RWPE2 (cell line): ENCODE data around the gene PI16.

ENCODE experiments used
- ATAC-seq: fragments of 200-7000 bp; cut with Tn5 transposase; 3 replicates; pipeline ENCODE4 v1.9.1; 2021; ENCODE audit warnings: low read depth
- DNase-seq: peaks from one replicate; pipeline ENCODE4 v3.0.0-alpha.2; 2020; ENCODE audit warnings: low spot score
- H3K27ac ChIP-seq: fragments of 450-650 bp; 2 replicates; pipeline ENCODE4 v1.5.1; 2017; ENCODE audit warnings: mild to moderate bottlenecking; ENCODE audit not compliant: poor library complexity, severe bottlenecking
- H3K27me3 ChIP-seq: fragments of 250-450 bp; sonication (Bioruptor Pico); 2 replicates; pipeline ENCODE4 v1.5.1; 2021; ENCODE audit warnings: mild to moderate bottlenecking, moderate library complexity; ENCODE audit not compliant: insufficient read depth, poor library complexity, severe bottlenecking
- H3K36me3 ChIP-seq: fragments of 250-450 bp; sonication (Bioruptor Pico); 2 replicates; pipeline ENCODE4 v1.5.1; 2020; ENCODE audit warnings: low read depth, mild to moderate bottlenecking, moderate library complexity
- H3K4me1 ChIP-seq: fragments of 250-450 bp; sonication (Bioruptor Pico); 2 replicates; pipeline ENCODE4 v1.5.1; 2021; ENCODE audit warnings: mild to moderate bottlenecking, moderate library complexity; ENCODE audit not compliant: insufficient read depth, poor library complexity, severe bottlenecking
- H3K4me3 ChIP-seq: fragments of 250-450 bp; sonication (Bioruptor Pico); 2 replicates; pipeline ENCODE4 v1.5.1; 2021; ENCODE audit warnings: mild to moderate bottlenecking, moderate library complexity; ENCODE audit not compliant: severe bottlenecking
- H3K9me3 ChIP-seq: fragments of 250-450 bp; sonication (Bioruptor Pico); 2 replicates; pipeline ENCODE4 v1.5.1; 2021; ENCODE audit warnings: mild to moderate bottlenecking, moderate library complexity; ENCODE audit not compliant: severe bottlenecking
- CTCF ChIP-seq: fragments of 450-650 bp; IDR thresholded peaks from one replicate; pipeline ENCODE4 v1.5.1; 2017; ENCODE audit warnings: mild to moderate bottlenecking, moderate library complexity; ENCODE audit not compliant: poor library complexity, severe bottlenecking

PI16 gene

GRCh38 chr6:36971921-36972673 lies 17.6 kb downstream of the PI16 start:
- Histone ChIP-seq H3K9me3 (no peaks in the 10 kb centered on the region), H3K4me1 (peaks cover 10% of the 10 kb centered on the region), H3K27me3 (no peaks in the 10 kb centered on the region), H3K4me3 (no peak overlapping the region), H3K27ac (no peak overlapping the region), H3K36me3 (peaks cover 97% of the 10 kb centered on the region)
- DNase-seq (no peak), ATAC-seq (no peak)
- TF ChIP-seq CTCF = no peak

- Histone ChIP-seq H3K27me3 (no peaks in the 10 kb centered on the region), H3K4me1 (peaks cover 10% of the 10 kb centered on the region), H3K27ac (no peak overlapping the region), H3K9me3 (no peaks in the 10 kb centered on the region), H3K4me3 (no peak overlapping the region), H3K36me3 (peaks cover 99% of the 10 kb centered on the region)
- DNase-seq = no peak
- no peak for ATAC-seq
- TF ChIP-seq CTCF = no peak
Observed at GRCh38 chr6:36973190-36973589, 18.7 kb downstream of the PI16 start.

- no peaks in the 10 kb centered on the region for H3K27me3 ChIP-seq
- H3K9me3 ChIP-seq = no peaks in the 10 kb centered on the region
- H3K4me3 ChIP-seq = no peak overlapping the region
- no peak for TF ChIP-seq CTCF
- peaks cover 98% of the 10 kb centered on the region for H3K36me3 ChIP-seq
- ATAC-seq = no peak
- peaks cover 7% of the 10 kb centered on the region for H3K4me1 ChIP-seq
- no peak overlapping the region for H3K27ac ChIP-seq
- DNase-seq = no peak
Observed at GRCh38 chr6:36973647-36974046, 19.1 kb downstream of the PI16 start.

GRCh38 chr6:36975231-36976006 lies 20.9 kb downstream of the PI16 start:
- Histone ChIP-seq H3K4me1 (no peaks in the 10 kb centered on the region), H3K27me3 (no peaks in the 10 kb centered on the region), H3K4me3 (no peak overlapping the region), H3K36me3 (peaks cover 96% of the 10 kb centered on the region), H3K9me3 (no peaks in the 10 kb centered on the region), H3K27ac (no peak overlapping the region)
- no peak for DNase-seq
- ATAC-seq = no peak
- no peak for TF ChIP-seq CTCF

- H3K9me3 ChIP-seq = no peaks in the 10 kb centered on the region
- H3K4me3 ChIP-seq = no peak overlapping the region
- H3K4me1 ChIP-seq = no peaks in the 10 kb centered on the region
- no peak for ATAC-seq
- no peak overlapping the region for H3K27ac ChIP-seq
- peaks cover 95% of the 10 kb centered on the region for H3K36me3 ChIP-seq
- TF ChIP-seq CTCF = no peak
- H3K27me3 ChIP-seq = no peaks in the 10 kb centered on the region
- DNase-seq = no peak
Observed at GRCh38 chr6:36976007-36976264, 21.4 kb downstream of the PI16 start.
